PC-3 (cell line): ENCODE measurements around the gene DNAJC11. TPM values are rescaled to one million over a fixed set of nuclear protein-coding genes. Genes with fewer than 3 reads are reported as not detected.

ENCODE experiments used
- ATAC-seq: fragments of 200-7000 bp; cut with Tn5 transposase; 2 replicates; pipeline ENCODE4 v1.9.1; 2020; ENCODE audit warnings: mild to moderate bottlenecking, moderate library complexity
- BruUV-seq: library from RNA; stranded (reverse); fragments of 400-500 nt; replicated peaks from 2 replicates; lab custom pipeline; 2021; lab: Mats Ljungman, UMichigan
- CTCF ChIA-PET: fragments of 300-600 bp; sonication (Branson Sonifier 250); formaldehyde crosslinking; loops from one replicate; lab custom pipeline; 2022; ENCODE audit warnings: antibody characterized with exemption; lab: Charles Lee
- POLR2A ChIA-PET: fragments of 300-600 bp; sonication (Branson Sonifier 250); formaldehyde crosslinking; loops from one replicate; lab custom pipeline; 2022; ENCODE audit warnings: antibody characterized with exemption; ENCODE audit not compliant: unreplicated experiment; lab: Charles Lee
- DNase-seq: peaks from one replicate; pipeline ENCODE4 v3.0.0-alpha.2; 2015
- H2AFZ ChIP-seq: fragments of 300-600 bp; sonication (generic); 2 replicates; pipeline ENCODE4 v1.6.0; 2016; ENCODE audit warnings: antibody characterized with exemption, low read length
- H3F3A ChIP-seq: fragments of 300-600 bp; sonication (generic); one replicate; pipeline ENCODE4 v1.6.0; 2017; ENCODE audit warnings: antibody characterized with exemption, low read length, control low read depth, mild to moderate bottlenecking; ENCODE audit not compliant: unreplicated experiment
- H3K27ac ChIP-seq: fragments of 300-600 bp; sonication (generic); 2 replicates; pipeline ENCODE4 v1.5.1; 2016; ENCODE audit warnings: mild to moderate bottlenecking, low read length
- H3K27me3 ChIP-seq: fragments of 300-600 bp; sonication (generic); 2 replicates; pipeline ENCODE4 v1.6.1; 2016; ENCODE audit warnings: low read length, mixed read lengths
- H3K36me3 ChIP-seq: fragments of 300-600 bp; sonication (generic); 2 replicates; pipeline ENCODE4 v1.6.1; 2016; ENCODE audit warnings: low read depth, mixed run types, low read length, mixed read lengths
- H3K4me1 ChIP-seq: fragments of 300-600 bp; sonication (generic); 2 replicates; pipeline ENCODE4 v1.5.1; 2016; ENCODE audit warnings: low read length; ENCODE audit not compliant: insufficient read depth
- H3K4me2 ChIP-seq: fragments of 300-600 bp; sonication (generic); 2 replicates; pipeline ENCODE4 v1.6.0; 2016; ENCODE audit warnings: low read length
- H3K4me3 ChIP-seq: fragments of 300-600 bp; sonication (generic); 2 replicates; pipeline ENCODE4 v1.5.1; 2016; ENCODE audit warnings: mild to moderate bottlenecking, low read length, mixed read lengths
- H3K79me2 ChIP-seq: fragments of 300-600 bp; sonication (generic); 2 replicates; pipeline ENCODE4 v1.6.1; 2017; ENCODE audit warnings: low read length, mixed read lengths
- H3K9ac ChIP-seq: fragments of 300-600 bp; sonication (generic); 2 replicates; pipeline ENCODE4 v1.6.0; 2016; ENCODE audit warnings: mild to moderate bottlenecking, low read length
- H3K9me2 ChIP-seq: fragments of 300-600 bp; sonication (generic); replicated peaks from 2 replicates; pipeline ENCODE4 v1.6.1; 2016; ENCODE audit warnings: mixed run types, low read length, mixed read lengths
- H3K9me3 ChIP-seq: fragments of 300-600 bp; sonication (generic); 2 replicates; pipeline ENCODE4 v1.6.1; 2016; ENCODE audit warnings: low read length, mixed read lengths
- H4K20me1 ChIP-seq: fragments of 300-600 bp; sonication (generic); 2 replicates; pipeline ENCODE4 v1.6.1; 2016; ENCODE audit warnings: low read length, mixed read lengths
- EZH2 ChIP-seq: fragments of 300-600 bp; sonication (generic); IDR thresholded peaks from one replicate; pipeline ENCODE4 v1.6.1; 2017; ENCODE audit warnings: antibody characterized with exemption, mild to moderate bottlenecking, low read length; ENCODE audit not compliant: unreplicated experiment
- EZH2phosphoT487 ChIP-seq: fragments of 300-600 bp; sonication (generic); IDR thresholded peaks from 2 replicates; pipeline ENCODE4 v1.6.1; 2018; ENCODE audit warnings: mild to moderate bottlenecking, antibody characterized with exemption, low read length, borderline replicate concordance
- intact Hi-C: fragments of 100-400 bp; cut with micrococcal nuclease; formaldehyde crosslinking; loops from 2 replicates; pipeline ENCODE4 v1.9.0; 2023
- total RNA-seq: library from RNA; depleted of rRNA; stranded (reverse); fragments of >200 nt; gene quantifications from 2 replicates; pipeline ENCODE4 v1.2.3, GENCODE V29; 2014
- TF ChIP-seq, protein P1 (sequence below): fragments of 300-600 bp; sonication (generic); conservative IDR thresholded peaks from 2 replicates; pipeline ENCODE4 v1.5.1; 2017; ENCODE audit warnings: antibody characterized with exemption, low read depth, mild to moderate bottlenecking, low read length

DNAJC11 gene
- total RNA-seq, 1 experiment from 2014 or later, result 105 TPM

DNA sequence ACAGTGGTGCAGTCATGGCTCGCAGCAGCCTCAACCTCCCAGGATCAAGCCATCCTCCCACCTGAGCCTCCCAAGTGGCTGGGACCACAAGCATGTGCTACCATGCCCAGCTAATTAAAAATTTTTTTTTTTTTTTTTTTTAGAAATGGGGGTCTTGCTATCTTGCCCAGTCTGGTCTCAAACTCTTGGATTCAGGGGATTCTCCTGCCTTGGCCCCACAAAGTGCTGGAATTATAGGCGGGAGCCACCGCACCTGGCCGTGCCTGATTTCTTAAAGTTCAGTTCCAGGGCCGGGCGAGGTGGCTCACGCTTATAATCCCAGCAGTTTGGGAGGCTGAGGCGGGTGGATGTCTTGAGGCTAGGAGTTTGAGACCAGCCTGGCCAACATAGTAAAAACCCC lies 70.6 kb downstream of the DNAJC11 start:
- Histone ChIP-seq H3K4me3 (no peak overlapping the region), H3K4me2 (no peak overlapping the region), H3K36me3 (peaks cover 45% of the 10 kb centered on the region), H3K27me3 (no peaks in the 10 kb centered on the region), H3K9ac (no peak overlapping the region), H3F3A (peaks cover 4% of the 10 kb centered on the region), H3K9me2 (no peaks in the 10 kb centered on the region), H3K79me2 (peaks cover 22% of the 10 kb centered on the region), H2AFZ (no peak overlapping the region), H3K4me1 (peaks cover 6% of the 10 kb centered on the region), H3K27ac (no peak overlapping the region), H3K9me3 (no peaks in the 10 kb centered on the region), H4K20me1 (0 out of 2 replicates have a peak, but pooled peaks cover 3% of the 10 kb centered on the region)
- ATAC-seq (no peak), DNase-seq (no peak)
- TF ChIP-seq EZH2phosphoT487 (no peak), EZH2 (no peak)
- TF ChIP-seq, protein P1, sequence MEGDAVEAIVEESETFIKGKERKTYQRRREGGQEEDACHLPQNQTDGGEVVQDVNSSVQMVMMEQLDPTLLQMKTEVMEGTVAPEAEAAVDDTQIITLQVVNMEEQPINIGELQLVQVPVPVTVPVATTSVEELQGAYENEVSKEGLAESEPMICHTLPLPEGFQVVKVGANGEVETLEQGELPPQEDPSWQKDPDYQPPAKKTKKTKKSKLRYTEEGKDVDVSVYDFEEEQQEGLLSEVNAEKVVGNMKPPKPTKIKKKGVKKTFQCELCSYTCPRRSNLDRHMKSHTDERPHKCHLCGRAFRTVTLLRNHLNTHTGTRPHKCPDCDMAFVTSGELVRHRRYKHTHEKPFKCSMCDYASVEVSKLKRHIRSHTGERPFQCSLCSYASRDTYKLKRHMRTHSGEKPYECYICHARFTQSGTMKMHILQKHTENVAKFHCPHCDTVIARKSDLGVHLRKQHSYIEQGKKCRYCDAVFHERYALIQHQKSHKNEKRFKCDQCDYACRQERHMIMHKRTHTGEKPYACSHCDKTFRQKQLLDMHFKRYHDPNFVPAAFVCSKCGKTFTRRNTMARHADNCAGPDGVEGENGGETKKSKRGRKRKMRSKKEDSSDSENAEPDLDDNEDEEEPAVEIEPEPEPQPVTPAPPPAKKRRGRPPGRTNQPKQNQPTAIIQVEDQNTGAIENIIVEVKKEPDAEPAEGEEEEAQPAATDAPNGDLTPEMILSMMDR, result no peak
- no TSS peak for BruUV-seq
- ChIA-PET POLR2A (no interaction called here), CTCF (no interaction called here)
- intact Hi-C loops, result no loop called here

DNA sequence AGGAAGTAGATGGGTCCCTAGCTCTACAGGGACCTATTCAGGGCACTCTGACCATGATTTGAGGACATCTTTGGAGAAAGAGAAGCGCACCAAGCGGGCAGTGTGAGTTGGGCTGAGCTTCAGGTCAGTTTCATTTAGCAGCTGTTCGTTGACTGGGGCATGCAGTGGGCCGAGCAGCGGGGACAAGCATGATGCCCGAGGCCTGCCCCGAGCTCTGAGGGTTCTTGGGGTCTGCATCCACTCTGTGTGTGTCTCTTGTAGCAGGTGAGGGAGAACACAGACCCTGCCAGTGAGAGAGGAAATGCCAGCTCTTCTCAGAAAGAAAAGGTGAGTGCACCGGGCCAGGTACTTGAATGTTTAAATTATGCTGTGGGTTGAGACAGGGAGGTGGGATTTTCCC lies 71.6 kb downstream of the DNAJC11 start:
- Histone ChIP-seq H3K27me3 (no peaks in the 10 kb centered on the region), H3K9ac (no peak overlapping the region), H3K36me3 (peaks cover 37% of the 10 kb centered on the region), H3K4me2 (no peak overlapping the region), H4K20me1 (0 out of 2 replicates have a peak, but pooled peaks cover 3% of the 10 kb centered on the region), H3K9me3 (no peaks in the 10 kb centered on the region), H3K27ac (no peak overlapping the region), H3F3A (peaks cover 4% of the 10 kb centered on the region), H3K9me2 (no peaks in the 10 kb centered on the region), H2AFZ (no peak overlapping the region), H3K4me3 (no peak overlapping the region), H3K79me2 (peaks cover 30% of the 10 kb centered on the region), H3K4me1 (peaks cover 8% of the 10 kb centered on the region)
- ChIA-PET POLR2A (no interaction called here), CTCF (no interaction called here)
- DNase-seq (no peak), ATAC-seq (no peak)
- no TSS peak for BruUV-seq
- intact Hi-C loops, result no loop called here
- no peak for TF ChIP-seq EZH2phosphoT487
- TF ChIP-seq, protein P1, result no peak
- no peak for TF ChIP-seq EZH2

DNA sequence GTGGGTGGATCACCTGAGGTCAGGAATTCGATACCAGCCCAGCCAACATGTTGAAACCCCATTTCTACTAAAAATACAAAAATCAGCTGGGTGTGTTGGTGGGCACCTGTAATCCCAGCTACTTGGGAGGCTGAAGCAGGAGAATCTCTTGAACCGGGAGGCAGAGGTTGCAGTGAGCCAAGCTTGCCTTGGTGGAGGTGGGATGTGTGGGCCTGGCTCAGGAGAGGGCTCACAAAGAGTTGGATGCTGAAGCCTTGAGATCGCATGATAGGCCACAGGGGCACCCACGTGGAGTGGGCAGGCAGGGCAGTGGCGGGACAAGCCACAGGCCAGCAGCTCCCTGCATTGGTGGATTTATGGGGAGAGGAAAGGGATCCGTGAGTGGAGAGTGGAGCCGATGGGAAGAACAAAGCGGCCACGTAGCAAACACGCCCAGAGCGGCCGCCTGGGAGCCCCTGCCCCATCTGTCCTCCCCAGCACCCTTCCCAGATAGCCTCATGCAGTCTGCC lies 72.6 kb downstream of the DNAJC11 start:
- no peak overlapping the region for H3K9ac ChIP-seq
- H3K4me2 ChIP-seq, result no peak overlapping the region
- H3K79me2 ChIP-seq, result peaks cover 31% of the 10 kb centered on the region
- peaks cover 13% of the 10 kb centered on the region for H3K4me1 ChIP-seq
- CTCF ChIA-PET, result no interaction called here
- H4K20me1 ChIP-seq, result 0 out of 2 replicates have a peak, but pooled peaks cover 3% of the 10 kb centered on the region
- peaks cover 6% of the 10 kb centered on the region for H3F3A ChIP-seq
- POLR2A ChIA-PET, result no interaction called here
- TF ChIP-seq EZH2 (no peak), EZH2phosphoT487 (no peak)
- TF ChIP-seq, protein P1, result no peak
- no peak overlapping the region for H2AFZ ChIP-seq
- no peak overlapping the region for H3K27ac ChIP-seq
- no peaks in the 10 kb centered on the region for H3K27me3 ChIP-seq
- H3K4me3 ChIP-seq, result no peak overlapping the region
- intact Hi-C loops, result loop anchor here (5.0 kb wide), 1 partner anchor 142 kb away; no protein-coding TSS in a partner anchor
- no peak for ATAC-seq
- no peaks in the 10 kb centered on the region for H3K9me2 ChIP-seq
- no peak for DNase-seq
- BruUV-seq, result no TSS peak
- peaks cover 29% of the 10 kb centered on the region for H3K36me3 ChIP-seq
- no peaks in the 10 kb centered on the region for H3K9me3 ChIP-seq
